IMR-90 (cell line): ENCODE measurements around the gene GPR141. TPM values are rescaled to one million over a fixed set of nuclear protein-coding genes. Genes with fewer than 3 reads are reported as not detected.
"Not testable (repeated sequence)": the region's sequence is repeated elsewhere in the genome, so short reads cannot be mapped to it uniquely, and the experiment has no call there.

Source experiments
- ATAC-seq: fragments of 200-7000 bp; cut with Tn5 transposase; 2 replicates; pipeline ENCODE4 v1.9.1; 2020; ENCODE audit warnings: low read depth, mild to moderate bottlenecking, moderate library complexity
- BruUV-seq: library from RNA; stranded (reverse); fragments of 400-500 nt; replicated peaks from 2 replicates; lab custom pipeline; 2021; lab: Mats Ljungman, UMichigan
- CTCF ChIA-PET: fragments of 300-600 bp; formaldehyde crosslinking; extraction: SDS; loops from one replicate; lab custom pipeline; 2021; ENCODE audit warnings: antibody characterized with exemption; lab: Yijun Ruan, JAX
- POLR2A ChIA-PET: fragments of 300-600 bp; sonication (Branson Sonifier 250); formaldehyde crosslinking; loops from one replicate; lab custom pipeline; 2022; ENCODE audit warnings: antibody characterized with exemption; ENCODE audit not compliant: unreplicated experiment; lab: Charles Lee
- DNase-seq: peaks from one replicate; pipeline ENCODE4 v3.0.0; 2013
- H2AFZ ChIP-seq: replicated peaks from 2 replicates; pipeline ENCODE3; 2013; ENCODE audit warnings: low read length, mild to moderate bottlenecking; ENCODE audit not compliant: poor library complexity
- H2AK5ac ChIP-seq: 2 replicates; pipeline ENCODE4 v1.6.1; 2013; ENCODE audit warnings: low read depth, low read length, inconsistent platforms
- H2AK9ac ChIP-seq: replicated peaks from 2 replicates; pipeline ENCODE3; 2013; ENCODE audit warnings: mild to moderate bottlenecking, low read depth, low read length, moderate library complexity; ENCODE audit not compliant: poor library complexity
- H2BK120ac ChIP-seq: 2 replicates; pipeline ENCODE4 v1.6.1; 2013; ENCODE audit warnings: low read depth, low read length, inconsistent platforms
- H2BK15ac ChIP-seq: 3 replicates; pipeline ENCODE4 v1.6.1; 2013; ENCODE audit warnings: low read depth, low read length, inconsistent platforms
- H2BK20ac ChIP-seq: 2 replicates; pipeline ENCODE4 v1.6.1; 2013; ENCODE audit warnings: low read depth, mild to moderate bottlenecking, inconsistent platforms, low read length, moderate library complexity
- H2BK5ac ChIP-seq: 2 replicates; pipeline ENCODE4 v1.6.1; 2013; ENCODE audit warnings: mild to moderate bottlenecking, low read depth, low read length, inconsistent platforms; ENCODE audit not compliant: poor library complexity, severe bottlenecking
- H3K14ac ChIP-seq: replicated peaks from 2 replicates; pipeline ENCODE4 v1.6.1; 2013; ENCODE audit warnings: low read depth, low read length, inconsistent platforms
- H3K18ac ChIP-seq: 2 replicates; pipeline ENCODE4 v1.6.1; 2013; ENCODE audit warnings: low read depth, low read length, control low read depth
- H3K23ac ChIP-seq: 2 replicates; pipeline ENCODE4 v1.6.1; 2013; ENCODE audit warnings: low read depth, low read length, inconsistent platforms
- H3K27ac ChIP-seq: 2 replicates; pipeline ENCODE4 v1.5.1; 2013; ENCODE audit warnings: mild to moderate bottlenecking, control low read depth, low read length; ENCODE audit not compliant: insufficient read depth
- H3K27me3 ChIP-seq: 2 replicates; pipeline ENCODE4 v1.6.1; 2013; ENCODE audit warnings: low read length; ENCODE audit not compliant: control insufficient read depth, insufficient read depth
- H3K36me3 ChIP-seq: 2 replicates; pipeline ENCODE4 v1.6.1; 2013; ENCODE audit warnings: low read length, mixed read lengths; ENCODE audit not compliant: control insufficient read depth, insufficient read depth
- H3K4ac ChIP-seq: 2 replicates; pipeline ENCODE4 v1.6.1; 2013; ENCODE audit warnings: low read depth, low read length, inconsistent platforms
- H3K4me1 ChIP-seq: 2 replicates; pipeline ENCODE4 v1.6.1; 2013; ENCODE audit warnings: low read length, mixed read lengths; ENCODE audit not compliant: control insufficient read depth, insufficient read depth
- H3K4me2 ChIP-seq: 2 replicates; pipeline ENCODE4 v1.6.1; 2013; ENCODE audit warnings: low read depth, mild to moderate bottlenecking, control low read depth, low read length, moderate library complexity
- H3K4me3 ChIP-seq: 2 replicates; pipeline ENCODE4 v1.5.1; 2013; ENCODE audit warnings: low read depth, mild to moderate bottlenecking, control low read depth, low read length, moderate library complexity; ENCODE audit not compliant: insufficient read depth
- H3K56ac ChIP-seq: 2 replicates; pipeline ENCODE4 v1.6.1; 2013; ENCODE audit warnings: low read length, inconsistent platforms; ENCODE audit not compliant: insufficient read depth; ENCODE audit errors: extremely low read depth
- H3K79me1 ChIP-seq, 2 experiments: 2 replicates each; pipeline ENCODE4 v1.6.1; 2013; ENCODE audit warnings: low read length in 2 of 2, inconsistent platforms in 1 of 2, low read depth in 1 of 2
- H3K9ac ChIP-seq: 2 replicates; pipeline ENCODE4 v1.6.1; 2013; ENCODE audit warnings: low read depth, low read length, control low read depth
- H3K9me1 ChIP-seq: 2 replicates; pipeline ENCODE4 v1.6.1; 2013; ENCODE audit warnings: low read length, inconsistent platforms; ENCODE audit not compliant: insufficient read depth
- H3K9me3 ChIP-seq: 2 replicates; pipeline ENCODE4 v1.6.1; 2013; ENCODE audit warnings: low read length; ENCODE audit not compliant: control insufficient read depth, insufficient read depth
- H4K20me1 ChIP-seq: 2 replicates; pipeline ENCODE4 v1.6.1; 2013; ENCODE audit warnings: low read length, inconsistent platforms; ENCODE audit not compliant: insufficient read depth
- H4K5ac ChIP-seq: 2 replicates; pipeline ENCODE4 v1.6.1; 2013; ENCODE audit warnings: mild to moderate bottlenecking, low read depth, low read length, control low read depth
- H4K8ac ChIP-seq, 2 experiments: 2 replicates each; pipeline ENCODE4 v1.6.1; 2013; ENCODE audit warnings: low read depth in 2 of 2, low read length in 2 of 2, control low read depth in 1 of 2, inconsistent platforms in 1 of 2
- H4K91ac ChIP-seq: 2 replicates; pipeline ENCODE4 v1.6.1; 2013; ENCODE audit warnings: low read depth, low read length, inconsistent platforms; ENCODE audit not compliant: insufficient read depth
- FOS ChIP-seq: fragments of 150-350 bp; IDR thresholded peaks from 2 replicates; pipeline ENCODE4 v1.6.1; 2016; ENCODE audit warnings: low read depth, low read length
- NFE2L2 ChIP-seq: fragments of 150-350 bp; IDR thresholded peaks from 2 replicates; pipeline ENCODE4 v1.6.1; 2016; ENCODE audit warnings: low read depth, mild to moderate bottlenecking, low read length
- POLR2A ChIP-seq: IDR thresholded peaks from 2 replicates; pipeline ENCODE4 v1.6.1; 2012; ENCODE audit warnings: mild to moderate bottlenecking, low read depth, low read length
- SMC3 ChIP-seq: fragments of 150-350 bp; IDR thresholded peaks from 2 replicates; pipeline ENCODE4 v1.6.1; 2016; ENCODE audit warnings: low read depth, mild to moderate bottlenecking, antibody characterized with exemption, low read length, moderate library complexity
- WGBS, 2 experiments: methylation state at CpG; one replicate each; pipeline versions ENCODE4 v1.1.5 to v1.1.7; 2013; ENCODE audit warnings: missing lambda C conversion rate in 2 of 2; ENCODE audit not compliant: insufficient read length in 1 of 2; ENCODE audit errors: extremely low coverage in 2 of 2; 5-methylcytosine and 5-hydroxymethylcytosine counted together
- dilution Hi-C: fragments of 300-500 bp; cut with HindIII; formaldehyde crosslinking; loops from one replicate; pipeline ENCODE4 v1.14.3; 2018; ENCODE audit warnings: low sequenced_read_pairs; ENCODE audit not compliant: unreplicated experiment
- in situ Hi-C: fragments of 300-500 bp; cut with MboI; formaldehyde crosslinking; loops from 3 replicates; pipeline ENCODE4 v1.14.3; 2019; ENCODE audit warnings: low sequenced_read_pairs, inconsistent platforms, mixed read lengths
- intact Hi-C: fragments of 100-400 bp; cut with micrococcal nuclease; formaldehyde crosslinking; loops from 2 replicates; pipeline ENCODE4 v1.10.0; 2022
- polyA plus RNA-seq, 3 experiments: library from polyadenylated mRNA; depleted of rRNA; stranded (reverse); fragments of >200 nt; gene quantifications; 2 replicates each; pipeline ENCODE4 v1.2.3, GENCODE V29; 2012; ENCODE audit warnings: low replicate concordance in 1 of 3
- total RNA-seq: library from RNA; depleted of rRNA; stranded (reverse); fragments of >200 nt; gene quantifications from 2 replicates; pipeline ENCODE4 v1.2.3, GENCODE V29; 2012
- TF ChIP-seq, protein P1 (sequence below): conservative IDR thresholded peaks from 2 replicates; pipeline ENCODE4 v1.5.1; 2012; ENCODE audit warnings: mild to moderate bottlenecking, low read depth, low read length, improper control_type of control experiment

Gene GPR141
- total and polyA plus RNA-seq, 2 of the 4 experiments (the other 2 are of a cell fraction), result not detected

DNA sequence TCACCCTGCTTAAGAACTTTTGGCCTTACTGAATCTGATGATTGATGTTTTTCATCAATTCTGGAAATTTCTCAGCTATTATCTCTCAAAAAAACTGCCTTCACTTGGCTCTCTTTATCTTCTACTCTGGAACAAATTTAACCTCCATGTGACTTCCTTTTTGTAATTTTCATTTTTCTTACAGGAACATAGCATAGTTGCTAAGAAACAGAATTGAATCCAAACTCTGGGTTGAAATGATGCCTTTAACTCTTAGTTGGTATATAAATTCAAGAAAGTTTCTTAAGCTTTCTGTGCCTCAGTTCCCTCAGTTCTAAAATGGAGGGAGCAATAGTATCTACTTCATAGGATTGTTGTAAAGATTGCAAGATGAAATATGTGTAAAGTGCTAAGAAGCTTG is 19.8 kb downstream of the GPR141 start:
- CTCF ChIA-PET, result interaction anchor here (0.5 kb wide), 1 partner anchor 104 kb away, joined by 3 read pairs; no protein-coding TSS in a partner anchor
- H2AK9ac ChIP-seq, result no peak overlapping the region

DNA sequence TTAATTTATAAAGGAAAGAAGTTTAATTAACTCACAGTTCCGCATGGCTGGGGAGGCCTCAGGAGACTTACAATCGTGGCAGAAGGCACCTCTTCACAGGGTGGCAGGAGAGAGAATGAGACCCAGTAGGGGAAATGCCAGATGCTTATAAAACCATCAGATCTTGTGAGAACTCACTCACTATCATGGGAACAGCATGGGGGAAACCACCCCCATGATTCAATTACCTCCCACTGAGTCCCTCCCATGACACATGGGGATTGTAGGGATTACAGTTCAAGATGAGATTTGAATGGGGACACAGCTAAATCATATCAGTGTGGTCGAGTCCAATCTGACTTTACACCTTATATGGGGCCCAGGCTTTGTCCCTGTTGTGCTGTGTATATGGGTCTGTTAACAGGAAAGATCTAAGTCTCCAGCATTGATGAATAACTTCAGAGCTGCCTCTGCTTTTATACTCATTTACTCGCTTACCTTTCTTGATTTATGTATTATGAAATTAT is 20.8 kb downstream of the GPR141 start:
- no CpG with 5 or more reads among the region's 4 CpGs for WGBS, 2 experiments
- H3K36me3 ChIP-seq, H4K91ac ChIP-seq, H4K5ac ChIP-seq, H3K9me3 ChIP-seq, H3K4me2 ChIP-seq, H3K4ac ChIP-seq, H4K8ac ChIP-seq, H3K27me3 ChIP-seq, H3K18ac ChIP-seq, H2AK9ac ChIP-seq, CTCF ChIA-PET, H3K79me1 ChIP-seq, H2AFZ ChIP-seq, DNase-seq, intact Hi-C loops, H3K27ac ChIP-seq, H3K14ac ChIP-seq, H2BK120ac ChIP-seq, H3K4me1 ChIP-seq, in situ Hi-C loops, H3K4me3 ChIP-seq, H3K56ac ChIP-seq, ATAC-seq, BruUV-seq, POLR2A ChIA-PET, dilution Hi-C loops, H2AK5ac ChIP-seq, H4K20me1 ChIP-seq, H2BK15ac ChIP-seq, H3K9me1 ChIP-seq, H2BK5ac ChIP-seq, H2BK20ac ChIP-seq, H3K9ac ChIP-seq, H3K23ac ChIP-seq: not testable (repeated sequence)

More for the DNA sequence above, 19.8 kb downstream of the GPR141 start:
- Histone ChIP-seq H3K4me2 (no peak overlapping the region), H2BK20ac (no peak overlapping the region), H3K23ac (no peak overlapping the region), H2BK15ac (no peak overlapping the region), H2AK5ac (no peak overlapping the region), H3K9me3 (0 out of 2 replicates have a peak, but pooled peaks cover 2% of the 10 kb centered on the region), H3K56ac (no peak overlapping the region), H2BK120ac (no peak overlapping the region), H2BK5ac (no peak overlapping the region), H3K18ac (no peak overlapping the region), H3K36me3 (no peaks in the 10 kb centered on the region), H4K91ac (no peak overlapping the region), H4K8ac (no peak overlapping the region), H3K27me3 (no peaks in the 10 kb centered on the region), H3K14ac (no peak overlapping the region), H3K9me1 (no peaks in the 10 kb centered on the region), H3K27ac (no peak overlapping the region), H3K4me3 (no peak overlapping the region), H4K20me1 (no peaks in the 10 kb centered on the region), H3K9ac (no peak overlapping the region), H2AFZ (no peak overlapping the region), H3K79me1 (no peaks in the 10 kb centered on the region), H4K5ac (no peak overlapping the region), H3K4me1 (no peaks in the 10 kb centered on the region), H3K4ac (no peak overlapping the region)
- POLR2A ChIA-PET, result no interaction called here
- TF ChIP-seq FOS, result no peak
- no peak for TF ChIP-seq POLR2A
- TF ChIP-seq, protein P1, sequence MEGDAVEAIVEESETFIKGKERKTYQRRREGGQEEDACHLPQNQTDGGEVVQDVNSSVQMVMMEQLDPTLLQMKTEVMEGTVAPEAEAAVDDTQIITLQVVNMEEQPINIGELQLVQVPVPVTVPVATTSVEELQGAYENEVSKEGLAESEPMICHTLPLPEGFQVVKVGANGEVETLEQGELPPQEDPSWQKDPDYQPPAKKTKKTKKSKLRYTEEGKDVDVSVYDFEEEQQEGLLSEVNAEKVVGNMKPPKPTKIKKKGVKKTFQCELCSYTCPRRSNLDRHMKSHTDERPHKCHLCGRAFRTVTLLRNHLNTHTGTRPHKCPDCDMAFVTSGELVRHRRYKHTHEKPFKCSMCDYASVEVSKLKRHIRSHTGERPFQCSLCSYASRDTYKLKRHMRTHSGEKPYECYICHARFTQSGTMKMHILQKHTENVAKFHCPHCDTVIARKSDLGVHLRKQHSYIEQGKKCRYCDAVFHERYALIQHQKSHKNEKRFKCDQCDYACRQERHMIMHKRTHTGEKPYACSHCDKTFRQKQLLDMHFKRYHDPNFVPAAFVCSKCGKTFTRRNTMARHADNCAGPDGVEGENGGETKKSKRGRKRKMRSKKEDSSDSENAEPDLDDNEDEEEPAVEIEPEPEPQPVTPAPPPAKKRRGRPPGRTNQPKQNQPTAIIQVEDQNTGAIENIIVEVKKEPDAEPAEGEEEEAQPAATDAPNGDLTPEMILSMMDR, result no peak
- no peak for TF ChIP-seq NFE2L2
- TF ChIP-seq SMC3, result no peak
- in situ Hi-C loops (no loop called here), dilution Hi-C loops (no loop called here), intact Hi-C loops (no loop called here)
- no peak for DNase-seq
- no peak for ATAC-seq
- BruUV-seq, result no TSS peak
